ENCODE measurements around the gene HRK. TPM values are rescaled to one million over a fixed set of nuclear protein-coding genes. Genes with fewer than 3 reads are reported as not detected.

The HRK gene
- total and polyA plus RNA-seq, 2 of the 8 experiments (the other 6 are each of a cell fraction or from before 2014, with no cell fraction given) = 1.6 to 2.7 TPM

DNA sequence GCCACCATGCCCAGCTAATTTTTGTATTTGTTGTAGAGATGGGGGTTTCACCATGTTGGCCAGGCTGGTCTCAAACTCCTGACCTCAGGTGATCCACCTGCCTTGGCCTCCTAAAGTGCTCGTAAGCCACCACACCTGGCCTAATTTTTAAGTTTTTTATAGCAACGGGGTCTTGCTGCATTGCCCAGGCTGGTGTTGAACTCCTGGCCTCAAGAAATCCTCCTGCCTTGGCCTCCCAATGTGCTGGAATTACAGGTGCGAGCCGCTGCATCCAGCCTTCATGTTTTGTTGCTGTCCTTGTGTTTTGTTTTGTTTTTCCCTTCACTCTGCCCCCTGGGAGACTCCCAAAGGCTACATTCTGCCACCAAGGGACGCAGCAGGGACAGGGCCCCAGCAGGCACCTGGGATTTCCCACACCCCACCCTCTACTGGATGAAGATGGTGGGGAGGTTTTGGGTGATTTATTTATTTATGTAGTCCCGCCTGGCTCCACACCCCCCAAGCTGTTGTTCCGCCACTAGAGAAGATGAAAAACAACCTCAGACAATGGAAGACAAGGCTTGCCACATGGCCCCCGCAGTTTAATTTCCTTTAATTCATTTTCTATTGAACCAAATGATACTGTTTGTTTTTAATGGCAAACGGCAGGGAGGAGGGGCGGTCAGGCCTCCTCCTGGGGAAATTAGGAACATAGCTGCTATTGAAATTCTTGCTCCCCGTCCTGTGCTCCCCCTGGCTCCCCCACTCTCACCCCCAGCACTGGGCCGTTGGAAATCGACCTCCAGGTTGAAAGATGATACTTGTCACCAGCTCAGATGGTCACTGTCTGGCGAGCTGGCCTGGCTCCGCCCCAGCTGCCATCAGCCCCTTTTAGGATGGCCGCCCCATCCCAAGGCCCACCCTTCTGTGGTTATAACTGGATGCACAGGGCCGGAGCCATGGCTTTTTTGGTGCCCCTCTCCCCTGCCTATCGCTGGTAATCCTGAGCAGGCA lies 72.8 kb downstream of the HRK start (continued):
- TF ChIP-seq POLR2AphosphoS5 (IDR thresholded peaks at IDR 0.05; ENCODE audit: low read depth, low read length) (no peak), RFX5 (IDR thresholded peaks at IDR 0.05; ENCODE audit: borderline replicate concordance, low read depth, low read length) (no peak), PHF8 (conservative IDR thresholded peaks at IDR 0.05; ENCODE audit: low read depth, low read length) (no peak), EZH2 (IDR thresholded peaks at IDR 0.05; ENCODE audit: low read depth, low read length, severe bottlenecking) (no peak), FOSL1 (IDR thresholded peaks at IDR 0.05; ENCODE audit: insufficient read depth, low read depth, low read length) (no peak), POLR2A (IDR thresholded peaks at IDR 0.05; ENCODE audit: control extremely low read depth in 1 of 2, low read depth in 2 of 2, low read length in 2 of 2) (no peak), KDM1A (IDR thresholded peaks at IDR 0.05; ENCODE audit: borderline replicate concordance, low read length) (no peak), CHD2 (IDR thresholded peaks at IDR 0.05; ENCODE audit: low read length) (no peak)
- TF ChIP-seq, protein P1, sequence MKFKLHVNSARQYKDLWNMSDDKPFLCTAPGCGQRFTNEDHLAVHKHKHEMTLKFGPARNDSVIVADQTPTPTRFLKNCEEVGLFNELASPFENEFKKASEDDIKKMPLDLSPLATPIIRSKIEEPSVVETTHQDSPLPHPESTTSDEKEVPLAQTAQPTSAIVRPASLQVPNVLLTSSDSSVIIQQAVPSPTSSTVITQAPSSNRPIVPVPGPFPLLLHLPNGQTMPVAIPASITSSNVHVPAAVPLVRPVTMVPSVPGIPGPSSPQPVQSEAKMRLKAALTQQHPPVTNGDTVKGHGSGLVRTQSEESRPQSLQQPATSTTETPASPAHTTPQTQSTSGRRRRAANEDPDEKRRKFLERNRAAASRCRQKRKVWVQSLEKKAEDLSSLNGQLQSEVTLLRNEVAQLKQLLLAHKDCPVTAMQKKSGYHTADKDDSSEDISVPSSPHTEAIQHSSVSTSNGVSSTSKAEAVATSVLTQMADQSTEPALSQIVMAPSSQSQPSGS (IDR thresholded peaks at IDR 0.05; ENCODE audit: low read length) = no peak
